GM19193 (cell line): ENCODE measurements around the gene TEDC1.

Source experiments
- POLR2A ChIP-seq: IDR thresholded peaks from 4 replicates; pipeline ENCODE4 v1.6.1; 2011; ENCODE audit not compliant: insufficient read depth, insufficient read length; ENCODE audit errors: extremely low read depth

The TEDC1 gene

GRCh38 chr14:105476097-105476830, 14.8 kb upstream of the TEDC1 start:
- TF ChIP-seq POLR2A = no peak

DNA sequence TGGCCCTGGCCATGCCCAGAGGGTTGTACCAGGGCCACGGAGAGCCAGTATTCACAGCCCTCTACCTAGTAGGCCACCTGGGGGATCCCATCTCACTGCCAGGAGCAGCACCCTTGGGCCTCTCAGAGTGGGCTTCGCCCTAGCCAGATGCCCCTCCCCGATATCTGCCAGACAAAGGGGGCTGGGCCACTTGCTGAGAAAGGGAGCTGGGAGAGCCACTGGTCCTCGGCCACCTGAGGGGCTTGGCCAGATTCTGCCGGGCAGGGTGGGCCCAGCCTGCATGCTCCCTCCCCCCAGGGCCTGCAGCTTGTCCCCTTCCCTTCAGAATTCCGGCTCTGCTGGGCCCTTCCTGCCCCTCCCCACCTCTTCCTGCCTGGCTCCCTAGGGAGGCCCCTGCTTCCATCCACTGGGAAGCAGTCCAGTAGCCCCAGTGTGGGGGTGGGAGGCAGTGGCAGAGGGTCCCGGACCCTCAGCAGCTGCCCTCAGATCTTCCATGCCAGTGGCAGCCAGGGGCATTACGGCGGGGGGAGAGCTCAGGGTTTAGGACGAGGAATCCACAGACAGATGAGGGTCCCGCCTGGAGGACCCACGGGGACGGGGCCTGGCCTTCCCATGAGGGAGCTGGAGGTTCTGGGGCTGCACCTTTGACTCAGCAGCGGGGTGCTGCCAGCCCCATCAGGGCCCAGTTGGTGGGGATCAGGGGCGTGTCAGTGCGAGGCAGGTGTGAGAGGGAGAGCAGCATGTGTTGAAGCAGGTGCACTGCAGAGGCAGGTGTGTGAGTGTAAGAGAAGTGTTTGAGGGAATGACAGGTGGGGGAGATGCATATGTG, 14.0 kb upstream of the TEDC1 start:
- TF ChIP-seq POLR2A = no peak

DNA sequence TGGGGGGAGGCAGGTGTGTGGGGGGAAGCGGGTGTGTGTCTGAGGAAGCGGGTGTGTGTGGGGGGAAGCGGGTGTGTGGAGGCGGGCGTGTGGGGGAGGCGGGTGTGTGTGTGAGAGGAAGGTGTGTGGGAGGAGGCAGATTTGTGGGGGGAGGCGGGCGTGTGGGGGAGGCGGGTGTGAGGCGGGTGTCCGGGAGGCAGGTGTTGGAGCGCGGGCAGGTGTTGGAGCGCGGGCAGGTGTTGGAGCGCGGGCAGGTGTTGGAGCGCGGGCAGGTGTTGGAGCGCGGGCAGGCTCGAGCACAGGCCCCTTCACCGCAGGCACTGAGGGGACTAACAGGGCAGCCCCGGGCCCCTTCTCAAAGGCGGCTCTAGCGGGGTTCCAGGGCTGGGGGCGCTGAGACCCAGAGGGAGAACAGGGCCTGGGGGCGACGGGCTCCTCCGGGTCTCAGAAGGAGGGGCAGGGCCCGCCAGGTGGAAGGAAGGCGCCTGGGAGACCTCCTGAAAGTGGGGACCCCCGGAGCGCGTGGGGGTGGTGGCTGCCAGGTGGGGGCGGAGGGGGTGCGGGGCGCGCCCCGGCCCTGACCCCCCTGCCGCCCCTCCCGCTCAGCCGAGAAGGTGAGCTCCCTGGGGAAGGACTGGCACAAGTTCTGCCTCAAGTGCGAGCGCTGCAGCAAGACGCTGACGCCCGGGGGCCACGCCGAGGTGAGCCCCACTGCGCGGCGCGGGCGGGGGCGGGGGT, 13.2 kb upstream of the TEDC1 start:
- TF ChIP-seq POLR2A = no peak

DNA sequence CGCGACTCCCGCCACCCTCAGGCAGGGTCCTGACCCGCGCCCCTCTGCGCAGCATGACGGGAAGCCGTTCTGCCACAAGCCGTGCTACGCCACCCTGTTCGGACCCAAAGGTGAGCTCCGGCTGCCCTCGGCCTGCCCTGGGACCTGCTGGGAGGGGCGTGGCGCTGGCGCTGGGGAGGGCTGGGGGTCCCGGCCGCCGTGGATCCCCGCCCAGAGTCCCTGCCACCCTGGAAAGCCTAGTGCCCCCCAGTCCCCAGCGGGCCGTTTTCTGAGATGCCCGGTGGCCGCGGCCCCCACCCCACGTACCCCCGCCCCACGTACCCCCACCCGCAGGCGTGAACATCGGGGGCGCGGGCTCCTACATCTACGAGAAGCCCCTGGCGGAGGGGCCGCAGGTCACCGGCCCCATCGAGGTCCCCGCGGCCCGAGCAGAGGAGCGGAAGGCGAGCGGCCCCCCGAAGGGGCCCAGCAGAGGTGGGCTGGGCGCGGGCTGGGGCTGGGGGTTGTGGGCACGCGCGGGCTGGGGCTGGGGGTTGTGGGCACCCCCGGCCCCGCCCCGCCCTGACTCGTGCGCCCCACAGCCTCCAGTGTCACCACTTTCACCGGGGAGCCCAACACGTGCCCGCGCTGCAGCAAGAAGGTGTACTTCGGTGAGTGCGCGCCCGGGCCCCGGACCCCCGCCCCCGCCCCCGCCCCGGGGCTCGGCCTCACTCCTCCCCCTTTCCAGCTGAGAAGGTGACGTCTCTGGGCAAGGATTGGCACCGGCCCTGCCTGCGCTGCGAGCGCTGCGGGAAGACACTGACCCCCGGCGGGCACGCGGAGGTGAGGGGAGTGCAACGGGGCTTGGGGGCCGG, 12.4 kb upstream of the TEDC1 start:
- TF ChIP-seq POLR2A = no peak

DNA sequence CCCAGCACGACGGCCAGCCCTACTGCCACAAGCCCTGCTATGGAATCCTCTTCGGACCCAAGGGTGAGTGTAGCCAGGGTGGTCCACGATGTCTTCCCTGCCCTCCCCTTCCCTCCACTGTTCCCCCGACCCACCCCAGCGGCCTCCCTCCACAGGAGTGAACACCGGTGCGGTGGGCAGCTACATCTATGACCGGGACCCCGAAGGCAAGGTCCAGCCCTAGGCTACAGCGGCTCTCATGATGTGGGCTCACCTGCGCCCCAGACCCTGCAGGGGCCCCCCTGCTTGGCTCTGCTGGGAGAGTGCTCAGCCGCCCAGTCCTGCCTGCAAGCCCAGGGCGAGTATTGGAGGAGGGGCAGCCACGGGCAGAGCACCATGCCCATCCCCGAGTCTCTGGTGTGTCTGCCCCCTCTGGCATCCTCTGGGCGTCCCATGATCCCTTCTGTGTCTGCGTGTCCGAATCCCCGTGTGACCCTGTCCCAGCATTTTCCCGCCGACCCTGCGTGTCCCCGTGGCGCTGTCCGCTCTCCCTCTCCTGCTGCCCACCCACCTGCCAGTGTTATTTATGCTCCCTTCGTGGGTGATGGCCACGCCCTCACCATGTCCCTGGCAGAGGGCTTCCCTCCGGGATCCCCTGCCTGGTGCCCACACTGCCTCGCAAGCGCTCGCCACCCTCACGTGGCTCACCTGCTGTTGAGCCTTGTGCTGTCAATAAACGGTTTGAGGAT, 11.5 kb upstream of the TEDC1 start:
- TF ChIP-seq POLR2A = no peak

DNA sequence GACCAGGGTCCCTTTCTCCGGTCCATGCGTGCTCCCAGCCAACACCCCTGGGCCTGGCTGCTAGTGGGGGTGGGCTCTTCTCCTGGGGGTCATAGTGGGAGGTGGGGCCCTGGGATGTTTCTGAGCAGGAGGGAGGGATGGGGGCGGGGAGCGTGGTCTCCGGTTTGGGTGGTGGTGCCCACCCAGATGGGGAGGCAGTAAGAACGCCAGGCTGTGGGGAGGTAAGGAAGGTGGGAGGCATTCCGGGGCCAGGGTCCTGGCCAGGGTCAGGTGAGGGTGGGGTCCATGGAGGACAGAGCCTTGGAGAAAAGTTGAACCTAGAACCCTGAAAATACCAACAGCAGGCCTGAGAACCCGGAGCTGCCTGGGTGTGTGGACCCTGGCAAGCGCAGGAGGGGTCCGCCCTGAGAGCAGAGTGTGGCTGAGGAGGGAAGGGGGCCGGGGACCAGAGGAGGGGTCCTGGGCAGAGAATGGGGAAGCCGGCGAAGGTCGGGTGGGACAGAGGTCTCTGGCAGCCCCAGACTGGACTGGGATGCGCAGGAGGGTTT, 10.8 kb upstream of the TEDC1 start:
- TF ChIP-seq POLR2A = no peak

DNA sequence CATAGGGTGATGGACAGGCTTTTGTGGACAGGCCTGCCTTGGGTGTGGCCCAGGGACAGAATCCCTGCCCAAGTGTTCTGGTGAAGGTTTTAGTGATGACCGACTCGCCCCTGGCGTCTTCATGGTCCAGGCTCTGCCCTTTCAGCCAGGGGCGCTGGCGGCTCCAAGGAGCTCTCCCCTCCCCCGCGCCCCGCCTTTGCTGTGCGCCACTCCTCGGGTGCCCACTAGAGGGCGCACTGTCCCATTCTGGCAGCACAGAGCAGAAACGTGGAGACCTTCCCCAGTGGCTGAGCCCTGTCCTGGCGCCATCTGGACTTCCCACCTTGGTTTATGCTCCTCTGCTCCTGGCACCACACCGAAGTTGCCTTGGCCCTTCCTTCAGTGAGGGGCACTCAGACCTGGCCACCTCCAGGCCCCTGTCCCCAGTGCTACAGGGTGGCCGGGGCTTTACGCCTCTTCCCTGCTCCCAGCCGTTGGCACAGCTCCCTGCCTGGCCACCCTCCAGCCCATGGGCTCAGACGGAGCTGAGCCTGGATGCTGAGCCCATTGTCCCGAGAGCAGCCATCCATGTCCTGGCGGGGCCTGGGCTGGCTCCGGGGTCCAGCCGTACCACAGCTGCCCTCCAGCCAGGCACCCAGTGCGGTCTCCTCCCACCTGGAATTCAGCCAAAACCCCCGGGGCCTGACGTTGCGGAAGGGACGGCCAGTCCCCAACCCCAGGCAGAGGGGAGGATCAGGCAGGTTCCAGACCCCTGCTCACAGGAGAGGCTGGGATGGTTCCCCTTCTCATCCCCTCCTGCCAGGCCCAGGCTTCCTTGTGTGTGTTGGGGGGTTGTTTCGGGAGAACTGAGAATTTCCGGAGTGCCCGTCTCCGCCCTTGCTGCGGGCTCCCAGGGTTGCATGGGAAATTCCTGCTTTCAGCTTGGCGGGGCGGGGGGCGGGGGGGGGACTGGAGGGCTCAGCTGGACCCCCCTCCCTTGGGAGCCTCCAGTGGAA, 9.9 kb upstream of the TEDC1 start:
- TF ChIP-seq POLR2A = no peak

- TF ChIP-seq POLR2A = no peak
Observed at GRCh38 chr14:105481886-105482457, 9.1 kb upstream of the TEDC1 start.

DNA sequence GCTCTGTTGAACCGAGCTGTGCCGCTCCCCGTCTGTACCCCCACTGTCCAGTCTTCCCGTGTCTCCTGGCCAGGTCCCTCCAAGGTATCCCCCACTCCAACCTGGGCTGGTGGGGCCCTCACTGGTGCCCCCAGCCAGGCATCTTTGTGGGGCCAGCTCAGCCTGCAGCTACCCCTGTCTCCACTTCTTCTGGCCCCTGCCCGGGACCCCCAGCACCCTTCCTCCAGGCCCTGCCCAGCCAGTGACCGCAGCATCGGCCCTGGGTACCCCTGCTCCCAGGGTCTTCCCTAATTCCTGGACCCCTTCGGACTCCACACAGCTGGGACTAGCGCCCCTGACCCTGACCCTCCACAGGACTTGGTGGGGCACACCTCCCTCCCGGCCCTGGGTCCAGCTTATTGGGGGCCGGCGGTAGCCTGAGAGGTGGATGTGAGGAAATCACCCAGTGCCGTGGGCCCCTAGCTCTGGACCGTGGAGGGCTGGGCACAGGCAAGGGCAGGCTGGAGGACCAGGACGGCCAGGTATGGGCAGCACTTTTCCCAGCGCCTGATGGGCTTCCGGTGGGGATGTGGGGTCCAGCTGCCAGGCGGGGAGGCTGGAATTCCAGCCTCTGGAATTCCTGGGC, 8.4 kb upstream of the TEDC1 start:
- TF ChIP-seq POLR2A = no peak

DNA sequence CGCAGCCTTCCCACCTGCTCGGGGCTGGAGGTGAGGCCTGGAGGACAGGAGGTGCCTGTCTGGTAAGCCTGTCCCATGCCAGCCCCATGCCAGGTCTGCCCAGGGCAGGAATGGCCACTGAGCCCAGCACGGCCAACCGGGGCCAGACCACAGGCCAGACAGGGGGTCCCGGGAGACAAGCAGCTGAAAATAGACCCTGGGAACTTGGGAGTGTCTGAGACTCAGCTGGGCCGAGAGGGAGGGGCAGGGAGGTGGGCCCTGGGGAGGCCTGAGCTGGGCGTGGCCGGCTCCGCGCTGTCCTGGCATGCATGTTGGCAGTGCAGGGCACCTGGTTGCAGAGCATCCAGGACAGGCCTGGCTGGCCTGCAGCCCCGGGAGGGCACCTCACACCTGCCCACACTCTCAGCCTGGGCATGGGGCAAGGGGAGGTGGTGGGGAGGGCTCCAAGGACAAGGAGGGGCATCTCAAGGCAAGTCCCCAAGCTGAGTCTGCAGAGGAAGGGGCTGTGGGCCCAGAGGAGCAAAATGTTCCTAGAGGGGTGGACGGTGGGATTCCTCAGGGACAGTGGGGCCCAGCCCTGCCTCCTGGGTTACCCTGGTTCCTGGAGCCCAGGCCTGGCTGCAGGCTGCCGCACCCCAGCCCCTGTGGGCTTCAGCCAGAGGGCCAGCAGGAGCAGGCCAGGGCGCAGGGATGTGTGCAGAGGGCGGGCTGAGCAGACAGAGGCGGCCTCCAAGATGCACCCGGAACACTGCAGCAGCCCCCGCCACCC, 7.6 kb upstream of the TEDC1 start:
- no peak for TF ChIP-seq POLR2A
